GM12892 (cell line): ENCODE results near the gene LUC7L.

Source experiments
- POLR2A ChIP-seq: IDR thresholded peaks from 2 replicates; pipeline ENCODE4 v1.6.1; 2011; ENCODE audit warnings: low read depth, low read length, control low read depth
- POLR2AphosphoS5 ChIP-seq: IDR thresholded peaks from 2 replicates; pipeline ENCODE4 v1.6.1; 2011; ENCODE audit warnings: low read depth, low read length, control low read depth
- TAF1 ChIP-seq: IDR thresholded peaks from 2 replicates; pipeline ENCODE4 v1.6.1; 2011; ENCODE audit warnings: low read depth, mild to moderate bottlenecking, control low read depth, low read length, borderline replicate concordance

GRCh38 chr16:259814-260253, 30.6 kb upstream of the LUC7L start:
- TF ChIP-seq TAF1 (no peak), POLR2A (no peak), POLR2AphosphoS5 (no peak)
